Spleen (tissue), 11 donors: ENCODE measurements around the gene TSPAN14. TPM values are rescaled to one million over a fixed set of nuclear protein-coding genes. Genes with fewer than 3 reads are reported as not detected.
"Not testable (repeated sequence)": the region's sequence is repeated elsewhere in the genome, so short reads cannot be mapped to it uniquely, and the experiment has no call there.

Source experiments
- DNase-seq: peaks from one replicate; pipeline ENCODE4 v3.0.0-alpha.2; 2020
- H3K27ac ChIP-seq, 8 donors: fragments of 200-600 bp; sonication (generic) in 7 of 8; 1 replicate in 4 of 8; 2 replicates in 4 of 8; pipeline versions ENCODE4 v1.5.0 to v1.8.0; 2016 to 2021; ENCODE audit warnings: inconsistent platforms in 4 of 8, mild to moderate bottlenecking in 4 of 8, moderate library complexity in 1 of 8
- H3K27me3 ChIP-seq, 7 donors: fragments of 200-600 bp; sonication (generic) in 6 of 7; replicated peaks in 1 of 7; 1 replicate in 4 of 7; 2 replicates in 3 of 7; pipeline versions ENCODE4 v1.5.0 to v1.8.0; 2016 to 2021; ENCODE audit warnings: inconsistent platforms in 3 of 7, mild to moderate bottlenecking in 1 of 7
- H3K36me3 ChIP-seq, 6 donors: fragments of 200-600 bp; sonication (generic) in 5 of 6; 1 replicate in 4 of 6; 2 replicates in 2 of 6; pipeline versions ENCODE4 v1.5.0 to v1.8.0; 2016 to 2021; ENCODE audit warnings: inconsistent platforms in 2 of 6
- H3K4me1 ChIP-seq, 6 donors: fragments of 200-600 bp; sonication (generic) in 5 of 6; 1 replicate in 3 of 6; 2 replicates in 3 of 6; pipeline versions ENCODE4 v1.5.0 to v1.8.0; 2016 to 2021; ENCODE audit warnings: inconsistent platforms in 3 of 6
- H3K4me3 ChIP-seq, 8 donors: fragments of 200-600 bp; sonication (generic) in 7 of 8; 1 replicate in 4 of 8; 2 replicates in 4 of 8; pipeline versions ENCODE4 v1.5.0 to v1.8.0; 2016 to 2021; ENCODE audit warnings: inconsistent platforms in 4 of 8, mild to moderate bottlenecking in 4 of 8, moderate library complexity in 2 of 8
- H3K9me3 ChIP-seq, 8 donors: fragments of 200-600 bp; sonication (generic) in 7 of 8; 1 replicate in 4 of 8; 2 replicates in 4 of 8; pipeline versions ENCODE4 v1.5.0 to v1.8.0; 2016 to 2021; ENCODE audit warnings: inconsistent platforms in 4 of 8
- CTCF ChIP-seq, 11 experiments: fragments of 200-600 bp in 7 of 11; fragments of 450-650 bp in 4 of 11; sonication (generic) in 4 of 11; IDR thresholded peaks in 8 of 11; conservative IDR thresholded peaks in 3 of 11; 1 replicate in 7 of 11; 2 replicates in 4 of 11; pipeline versions ENCODE4 v1.4.0 to v1.8.0; 2016 to 2021; ENCODE audit warnings: antibody characterized with exemption in 11 of 11, inconsistent platforms in 4 of 11, mild to moderate bottlenecking in 1 of 11
- POLR2A ChIP-seq, 3 donors: fragments of 450-650 bp; IDR thresholded peaks; one replicate each; pipeline ENCODE4 v1.5.1; 2017; ENCODE audit warnings: antibody characterized with exemption in 3 of 3, mild to moderate bottlenecking in 1 of 3
- POLR2AphosphoS5 ChIP-seq, 3 donors: sonication (generic); formaldehyde crosslinking; IDR thresholded peaks; one replicate each; pipeline ENCODE4 v1.5.1; 2017; ENCODE audit warnings: antibody characterized with exemption in 3 of 3
- WGBS, 5 donors: extraction: QIAGEN DNeasy Blood & Tissue Kit in 3 of 5; methylation state at CpG; one replicate each; pipeline versions ENCODE4 v1.1.5 to v1.1.7; 2013 to 2018; 5-methylcytosine and 5-hydroxymethylcytosine counted together
- intact Hi-C: fragments of 100-400 bp; cut with DNase I; formaldehyde crosslinking; loops from one replicate; pipeline ENCODE4 v1.15.0; 2023; ENCODE audit warnings: low total_unique reads
- polyA plus RNA-seq, 3 donors: library from polyadenylated mRNA; stranded (reverse); fragments of 200-250 nt; gene quantifications; one replicate each; pipeline ENCODE4 v1.2.1, GENCODE V29; 2013
- total RNA-seq, 7 donors: library from RNA; depleted of rRNA in 3 of 7; stranded (reverse); fragments of >200 nt in 3 of 7; fragmentation: NEBNext Ultra II Directional in 4 of 7; extraction: Animal tissue kit (Norgen Biotek cat#: 25700) in 4 of 7; gene quantifications; one replicate each; pipeline versions ENCODE4 v1.1.0 to v1.2.1, GENCODE V29; 2016 to 2021
- donor health status: healthy with polysubstance abuse.
- donor health status: DM: no; HTN: no; CAD: no; lungs with moderate emphysema.
- donor health status: DM: no; HTN: no; CAD: no.
- donor health status: Bipolar disorder and iron deficiency.
- donor health status: healthy.
- donor health status: DM: no; HTN: no; CAD: no.
- donor health status: DM: yes; HTN: yes; CAD: no.

TSPAN14 gene
- total and polyA plus RNA-seq, 10 donors, result 13.3 to 172 (median 108) TPM

- WGBS, 5 donors, result 80 to 93% (median 84%) methylated on average over 3 of the region's 3 CpGs
- H3K27ac ChIP-seq, result peak overlapping the region in 6 of 8 donors; percentile 12 to 99 (median 78)
Measured at GRCh38 chr10:80474941-80475340, 20.8 kb downstream of the TSPAN14 start.

GRCh38 chr10:80475641-80476040 lies 21.5 kb downstream of the TSPAN14 start:
- Histone ChIP-seq H3K36me3 (peaks cover 0 to 76% (median 4%) of the 10 kb centered on the region in 6 donors), H3K4me1 (peaks cover 40 to 81% (median 66%) of the 10 kb centered on the region in 6 donors), H3K27ac (peak overlapping the region in 3 of 8 donors; percentile 99), H3K9me3 (peaks cover 0 to 15% (median 11%) of the 10 kb centered on the region in 8 donors)
- H3K4me3 ChIP-seq, H3K27me3 ChIP-seq, intact Hi-C loops, DNase-seq: not testable (repeated sequence)
- WGBS, 5 donors, result 93 to 96% (median 95%) methylated on average over 7 of the region's 7 CpGs

More at GRCh38 chr10:80474941-80475340, 20.8 kb downstream of the TSPAN14 start:
- peaks cover 0 to 15% (median 11%) of the 10 kb centered on the region in 8 donors for H3K9me3 ChIP-seq
- no peaks in the 10 kb centered on the region for H3K27me3 ChIP-seq
- no peak for DNase-seq
- H3K4me1 ChIP-seq, result peaks cover 43 to 87% (median 73%) of the 10 kb centered on the region in 6 donors
- H3K4me3 ChIP-seq, result no peak overlapping the region
- peaks cover 0 to 83% (median 5%) of the 10 kb centered on the region in 6 donors for H3K36me3 ChIP-seq
- TF ChIP-seq POLR2AphosphoS5 (IDR thresholded peaks at IDR 0.05) (peak in 1 of 3 donors; percentile 0), POLR2A (IDR thresholded peaks at IDR 0.05) (no peak)
- intact Hi-C loops, result no loop called here

- WGBS, 5 donors, result 93 to 96% (median 94%) methylated on average over 1 of the region's 1 CpG
- Histone ChIP-seq H3K4me3 (no peak overlapping the region), H3K36me3 (peaks cover 0 to 75% (median 3%) of the 10 kb centered on the region in 6 donors), H3K27me3 (no peaks in the 10 kb centered on the region), H3K4me1 (peaks cover 30 to 81% (median 59%) of the 10 kb centered on the region in 6 donors), H3K9me3 (peaks cover 0 to 15% (median 11%) of the 10 kb centered on the region in 8 donors), H3K27ac (peak overlapping the region in 2 of 8 donors; percentile 18 to 36)
- intact Hi-C loops, result no loop called here
- TF ChIP-seq CTCF (IDR thresholded peaks at IDR 0.05 in 8 of 11, conservative IDR thresholded peaks at IDR 0.05 in 3 of 11), result no peak
- TF ChIP-seq POLR2A (IDR thresholded peaks at IDR 0.05), result no peak
- no peak for TF ChIP-seq POLR2AphosphoS5 (IDR thresholded peaks at IDR 0.05)
- DNase-seq, result no peak
Measured at GRCh38 chr10:80476685-80477084, 22.6 kb downstream of the TSPAN14 start.

GRCh38 chr10:80477813-80478212 lies 23.7 kb downstream of the TSPAN14 start:
- intact Hi-C loops, result no loop called here
- TF ChIP-seq CTCF (IDR thresholded peaks at IDR 0.05 in 8 of 11, conservative IDR thresholded peaks at IDR 0.05 in 3 of 11) (no peak), POLR2AphosphoS5 (IDR thresholded peaks at IDR 0.05) (no peak), POLR2A (IDR thresholded peaks at IDR 0.05) (no peak)
- DNase-seq, result no peak

GRCh38 chr10:80480373-80480772 lies 26.3 kb downstream of the TSPAN14 start:
- DNase-seq, H3K27ac ChIP-seq, H3K4me3 ChIP-seq, H3K27me3 ChIP-seq, intact Hi-C loops: not testable (repeated sequence)
- Histone ChIP-seq H3K4me1 (peaks cover 11 to 81% (median 52%) of the 10 kb centered on the region in 6 donors), H3K36me3 (peaks cover 0 to 61% (median 3%) of the 10 kb centered on the region in 6 donors), H3K9me3 (peaks cover 0 to 15% (median 11%) of the 10 kb centered on the region in 8 donors)
- 90 to 95% (median 92%) methylated on average over 6 of the region's 6 CpGs for WGBS, 5 donors

More at GRCh38 chr10:80477813-80478212, 23.7 kb downstream of the TSPAN14 start:
- no peak overlapping the region for H3K4me3 ChIP-seq
- H3K36me3 ChIP-seq, result peaks cover 0 to 77% (median 3%) of the 10 kb centered on the region in 6 donors
- H3K9me3 ChIP-seq, result peaks cover 0 to 15% (median 11%) of the 10 kb centered on the region in 8 donors
- H3K4me1 ChIP-seq, result peaks cover 19 to 81% (median 52%) of the 10 kb centered on the region in 6 donors
- H3K27ac ChIP-seq, result peak overlapping the region in 1 of 8 donors; percentile 18
- WGBS, 5 donors, result 77 to 92% (median 85%) methylated on average over 2 of the region's 2 CpGs
- no peaks in the 10 kb centered on the region for H3K27me3 ChIP-seq
